Cerebellar cortex (tissue), 1 donor: ENCODE data around the gene VSNL1.

ENCODE experiments used
- DNase-seq: peaks from one replicate; pipeline ENCODE4 v3.0.0-alpha.2; 2015; ENCODE audit warnings: low spot score

The VSNL1 gene

GRCh38 chr2:17646081-17646554, 105.6 kb downstream of the VSNL1 start:
- DNase-seq: peak; percentile 85

DNA sequence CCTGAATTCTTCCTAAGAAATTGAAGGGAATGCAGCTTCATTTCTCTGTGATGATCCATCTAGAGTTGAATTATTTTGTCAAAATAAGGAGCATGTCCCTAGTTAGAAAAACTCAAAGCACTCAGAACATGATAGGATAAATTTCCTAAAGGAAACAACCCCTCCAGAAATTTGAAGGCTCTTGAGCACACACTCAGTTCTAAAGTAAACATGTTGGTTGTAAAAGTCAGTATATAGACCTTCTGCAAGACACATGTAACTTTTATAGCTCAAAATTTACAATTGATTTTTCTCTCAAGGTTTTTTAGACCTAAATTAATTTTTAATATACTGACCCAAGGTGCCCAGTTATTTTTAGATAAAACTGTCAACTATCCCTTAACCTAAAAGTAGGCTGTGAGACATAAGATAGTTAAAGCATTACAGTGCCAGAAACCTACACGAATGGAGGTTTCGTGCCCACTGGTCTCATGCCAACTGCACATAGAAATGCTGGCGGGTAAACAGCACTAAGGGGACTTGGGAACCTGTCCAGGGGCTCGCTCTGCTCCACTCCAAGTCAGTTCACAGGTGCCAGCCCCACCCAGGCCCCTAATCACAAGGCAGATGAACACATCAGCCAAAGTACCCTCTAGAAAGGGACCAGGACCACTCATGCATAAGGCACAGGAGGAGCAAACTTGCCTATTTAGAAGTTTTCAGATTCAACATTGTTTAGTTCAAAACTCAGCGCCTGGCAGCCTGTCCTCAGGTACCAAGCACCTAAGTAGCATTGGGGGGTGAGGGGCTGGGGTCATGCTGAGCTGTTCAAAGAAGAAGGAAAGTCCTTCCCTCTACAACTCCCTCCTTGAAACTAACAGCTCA, 106.6 kb downstream of the VSNL1 start:
- DNase-seq: no peak

DNA sequence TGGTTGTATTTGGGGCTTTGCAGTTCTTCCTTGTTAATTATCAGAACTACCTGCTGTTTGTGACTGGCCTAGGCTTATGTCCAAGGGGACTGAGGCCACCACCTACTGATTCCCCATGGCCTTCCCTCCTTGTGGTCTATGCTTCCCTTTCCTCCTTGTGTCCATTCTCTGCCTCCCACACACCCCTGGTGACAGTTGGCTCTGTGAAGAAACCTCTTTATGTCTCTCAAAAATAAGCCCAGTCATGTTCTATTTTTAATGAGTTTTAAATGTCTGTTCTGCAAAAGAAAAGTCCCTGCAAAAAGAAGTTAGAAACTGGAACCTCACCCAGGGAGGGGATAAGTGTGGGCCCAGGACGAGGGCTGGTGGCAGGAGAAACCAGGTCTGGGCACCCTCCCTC, 108.1 kb downstream of the VSNL1 start:
- DNase-seq: no peak

DNA sequence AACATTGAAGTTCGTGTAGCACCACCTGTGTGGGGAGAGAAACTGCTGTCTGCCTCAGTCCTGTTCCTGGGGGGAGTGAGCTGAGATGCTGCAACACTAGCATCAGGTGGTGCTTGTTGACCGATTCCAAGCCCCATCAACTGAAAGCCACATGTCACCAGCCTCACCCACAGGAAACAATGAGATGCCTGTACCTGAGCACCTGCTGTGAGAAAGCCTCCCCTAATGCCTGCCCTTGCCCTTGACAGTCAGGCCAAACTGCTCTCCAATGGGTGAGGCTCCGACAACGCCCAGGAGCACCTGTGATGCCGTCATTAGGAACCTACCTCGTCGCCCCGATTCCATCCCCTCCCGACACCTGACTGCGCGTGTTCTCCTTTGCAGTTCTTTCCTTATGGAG, 108.5 kb downstream of the VSNL1 start:
- DNase-seq: no peak

GRCh38 chr2:17652681-17653394, 112.3 kb downstream of the VSNL1 start:
- no peak for DNase-seq

DNA sequence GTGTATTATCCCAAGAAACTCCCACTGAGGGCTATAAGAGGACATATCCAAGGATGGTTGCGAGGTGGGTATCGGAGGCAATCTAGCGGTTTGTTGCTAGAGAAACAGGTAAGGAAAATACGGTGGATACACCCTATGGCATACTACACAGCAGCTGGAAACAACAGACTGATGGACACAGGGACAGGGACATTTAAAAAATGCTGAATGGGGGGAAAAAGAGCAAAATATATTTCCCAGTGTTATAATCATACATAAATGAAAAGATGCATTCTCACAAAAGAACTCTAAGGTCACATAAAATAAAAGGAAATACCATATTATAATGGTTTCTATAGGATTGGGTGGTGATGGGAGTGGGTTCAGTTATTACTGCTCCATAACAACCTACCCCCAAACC, 117.3 kb downstream of the VSNL1 start:
- no peak for DNase-seq

GRCh38 chr2:17658251-17658843, 117.9 kb downstream of the VSNL1 start:
- DNase-seq: no peak

GRCh38 chr2:17660219-17660618, 119.7 kb downstream of the VSNL1 start:
- DNase-seq: no peak

DNA sequence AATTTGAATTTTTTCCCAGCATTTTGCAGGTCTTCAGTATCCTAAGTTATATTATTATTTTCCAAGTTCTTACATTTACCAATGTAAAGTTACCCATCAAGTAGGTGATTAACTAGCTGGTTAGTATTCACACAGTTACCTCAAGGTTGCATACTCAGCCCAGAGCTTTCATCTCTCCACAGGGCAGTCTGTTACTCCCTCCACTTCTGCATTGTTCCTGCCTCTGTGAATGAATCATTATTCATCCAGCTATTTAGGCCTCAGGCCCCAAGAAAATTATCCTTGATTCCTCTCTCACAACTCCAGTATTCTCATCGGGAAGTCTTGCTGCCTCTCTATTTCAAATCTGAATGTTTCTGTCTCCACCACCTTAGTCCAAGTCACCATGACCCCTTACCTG, 121.0 kb downstream of the VSNL1 start:
- no peak for DNase-seq

GRCh38 chr2:17662723-17663122, 122.2 kb downstream of the VSNL1 start:
- DNase-seq: no peak

GRCh38 chr2:17664534-17664933, 124.0 kb downstream of the VSNL1 start:
- DNase-seq: no peak

GRCh38 chr2:17667898-17668297, 127.4 kb downstream of the VSNL1 start:
- DNase-seq: no peak

GRCh38 chr2:17672583-17673317, 132.3 kb downstream of the VSNL1 start:
- no peak for DNase-seq

DNA sequence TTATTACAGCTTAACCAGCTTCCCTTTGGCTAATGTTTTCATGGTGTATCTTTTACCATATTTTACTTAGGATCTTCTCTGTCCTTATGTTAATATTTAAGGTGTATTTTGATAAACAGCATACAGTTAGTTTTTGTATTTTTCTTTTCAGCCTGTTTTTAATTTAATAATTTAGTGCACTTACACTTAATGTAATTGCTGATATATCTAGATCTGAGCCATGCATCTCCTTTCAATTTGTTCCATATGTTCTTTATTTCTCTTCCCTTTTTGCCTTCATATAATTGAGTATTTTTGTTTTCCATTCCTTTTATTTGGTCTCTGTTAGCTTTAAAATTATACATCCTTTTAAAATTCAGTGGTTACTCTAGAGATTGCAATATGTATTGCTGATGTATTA, 134.3 kb downstream of the VSNL1 start:
- DNase-seq: no peak

DNA sequence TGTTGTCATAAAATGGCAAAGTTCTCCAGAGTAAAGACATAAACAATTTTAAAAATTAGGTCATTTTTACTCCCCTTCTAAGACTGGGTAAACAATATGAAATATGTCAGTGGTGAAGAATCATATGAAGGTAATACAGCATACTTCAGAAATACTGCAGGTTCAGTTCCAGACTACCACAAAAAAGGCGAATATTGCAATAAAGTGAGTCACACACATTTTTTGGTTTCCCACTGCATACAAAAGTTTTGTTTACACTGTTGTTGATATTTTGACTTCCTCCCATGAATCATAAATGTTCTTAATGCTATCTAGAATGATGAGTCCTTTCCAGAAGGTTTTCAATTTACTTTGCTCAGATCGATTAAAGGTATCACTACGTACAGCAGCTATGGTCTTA, 139.6 kb downstream of the VSNL1 start:
- DNase-seq: no peak

- DNase-seq: no peak
These were observed 141.8 kb downstream of the VSNL1 start for GRCh38 chr2:17682098-17682857.

DNA sequence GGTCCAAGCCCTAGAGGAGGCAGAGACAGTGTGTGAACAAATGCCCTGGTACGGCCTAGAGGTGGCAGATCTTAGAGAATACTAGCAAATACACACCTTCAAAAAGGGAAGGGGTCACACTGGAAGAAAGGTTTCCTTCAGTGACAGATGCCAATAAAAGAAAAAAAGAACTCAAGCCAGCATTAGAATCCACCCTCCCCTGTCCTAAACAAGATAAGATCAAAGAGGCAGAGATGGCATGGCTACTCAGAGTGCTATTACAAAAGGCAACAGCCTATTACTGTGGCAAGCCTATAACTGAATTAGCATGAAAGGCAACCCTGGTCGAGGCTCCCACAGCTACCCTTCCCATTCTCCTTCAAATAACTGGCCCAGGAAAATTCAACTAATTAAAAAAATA, 143.5 kb downstream of the VSNL1 start:
- DNase-seq: no peak

DNA sequence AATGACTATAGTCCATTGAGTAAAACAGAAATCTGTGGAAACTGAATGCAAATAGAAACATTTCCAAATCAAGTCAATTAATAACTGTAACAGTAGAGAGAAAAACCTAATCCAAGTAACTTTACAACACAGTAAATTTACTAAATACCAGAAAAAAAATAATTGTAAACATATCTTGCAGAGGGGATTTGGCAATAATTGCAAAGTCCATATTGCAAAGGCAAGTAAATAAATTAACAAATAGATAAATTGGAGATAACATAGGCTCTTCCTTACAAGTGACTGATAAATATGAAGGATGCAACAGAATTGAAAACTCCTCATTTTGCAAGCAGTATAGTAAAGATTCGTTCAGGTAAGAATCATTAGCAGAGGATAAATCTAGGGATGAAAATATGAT, 148.1 kb downstream of the VSNL1 start:
- no peak for DNase-seq

DNA sequence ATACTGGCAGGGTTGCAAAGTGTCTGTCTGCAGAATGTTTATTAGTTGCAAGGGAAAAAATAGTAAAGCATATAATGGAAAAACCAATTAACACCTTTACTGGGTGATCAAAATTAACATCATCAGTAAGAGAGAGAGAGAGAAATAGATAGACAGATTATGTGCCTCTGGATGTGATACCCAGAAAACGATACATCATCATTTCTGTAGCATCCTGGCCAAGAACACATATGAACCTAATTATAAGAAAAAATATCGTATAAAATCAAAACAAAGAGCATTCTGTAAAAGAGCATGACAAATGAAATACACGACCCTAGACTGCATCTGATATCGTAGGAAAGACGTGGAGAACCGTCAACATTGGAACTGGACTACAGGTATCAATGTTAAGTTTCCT, 148.5 kb downstream of the VSNL1 start:
- DNase-seq: no peak

DNA sequence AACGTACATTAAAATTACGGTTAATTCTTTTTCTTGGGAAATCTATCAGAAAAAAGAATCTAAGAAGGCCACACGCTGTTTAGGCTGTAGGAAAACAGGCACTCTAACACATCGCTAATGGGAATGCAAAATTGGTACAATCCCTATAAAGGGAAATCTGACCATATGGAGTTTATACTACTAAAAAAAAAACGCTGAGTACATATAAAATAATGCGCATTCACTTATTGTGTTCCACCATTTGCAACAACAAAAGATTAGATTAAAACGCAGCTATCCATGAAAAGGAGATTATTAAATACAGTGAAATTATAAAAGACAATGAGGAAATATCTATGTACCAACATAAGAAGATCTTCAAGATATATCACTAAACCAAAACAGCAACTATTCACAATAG, 150.3 kb downstream of the VSNL1 start:
- DNase-seq: no peak
